HepG2 (cell line): ENCODE results near the gene PRPSAP1. TPM values are rescaled to one million over a fixed set of nuclear protein-coding genes. Genes with fewer than 3 reads are reported as not detected.
A peak's percentile ranks its signal among the peaks of the same experiment; 100 is the strongest.

Experiments used
- ARNTL ChIP-seq: sonication (generic); formaldehyde crosslinking; IDR thresholded peaks from 2 replicates; pipeline ENCODE4 v1.4.0; 2020; ENCODE audit warnings: mild to moderate bottlenecking, missing genetic modification reagents
- CBX1 ChIP-seq: IDR thresholded peaks from one replicate; pipeline ENCODE4 v1.6.1; 2016; ENCODE audit warnings: antibody characterized with exemption, low read depth
- CBX5 ChIP-seq: sonication (generic); formaldehyde crosslinking; IDR thresholded peaks from 2 replicates; pipeline ENCODE4 v1.4.0; 2020; ENCODE audit warnings: missing genetic modification reagents, borderline replicate concordance
- ELF4 ChIP-seq: sonication (generic); formaldehyde crosslinking; IDR thresholded peaks from 2 replicates; pipeline ENCODE4 v1.5.0; 2020; ENCODE audit warnings: missing genetic modification reagents, mild to moderate bottlenecking, moderate library complexity, borderline replicate concordance
- ESRRA ChIP-seq: sonication (generic); formaldehyde crosslinking; IDR thresholded peaks from 2 replicates; pipeline ENCODE4 v1.5.1; 2020; ENCODE audit warnings: mild to moderate bottlenecking, low read depth, missing genetic modification reagents
- MAFG ChIP-seq: sonication (generic); formaldehyde crosslinking; IDR thresholded peaks from 2 replicates; pipeline ENCODE4 v1.5.1; 2020; ENCODE audit warnings: mild to moderate bottlenecking, missing genetic modification reagents
- MTA1 ChIP-seq: sonication (generic); formaldehyde crosslinking; IDR thresholded peaks from 2 replicates; pipeline ENCODE4 v1.4.0; 2020; ENCODE audit warnings: missing genetic modification reagents, mild to moderate bottlenecking, borderline replicate concordance
- NBN ChIP-seq: fragments of 450-650 bp; conservative IDR thresholded peaks from 2 replicates; pipeline ENCODE4 v1.6.1; 2017
- NFKBIZ ChIP-seq: IDR thresholded peaks from 2 replicates; pipeline ENCODE4 v1.6.1; 2018; ENCODE audit warnings: missing genetic modification reagents, missing compliant biosample characterization
- SNAPC2 ChIP-seq: sonication (generic); formaldehyde crosslinking; IDR thresholded peaks from 2 replicates; pipeline ENCODE4 v1.8.1; 2022; ENCODE audit warnings: mild to moderate bottlenecking, missing genetic modification reagents
- SRF ChIP-seq: IDR thresholded peaks from 2 replicates; pipeline ENCODE4 v1.6.1; 2011; ENCODE audit warnings: mild to moderate bottlenecking, low read depth, low read length, moderate library complexity
- ZKSCAN8 ChIP-seq: IDR thresholded peaks from 2 replicates; pipeline ENCODE4 v1.6.1; 2016; ENCODE audit warnings: borderline replicate concordance, missing genetic modification reagents, missing compliant biosample characterization
- ZNF546 ChIP-seq: sonication (generic); formaldehyde crosslinking; conservative IDR thresholded peaks from 2 replicates; pipeline ENCODE4 v1.8.1; 2023; ENCODE audit warnings: mild to moderate bottlenecking, missing genetic modification reagents
- ZNF720 ChIP-seq: sonication (generic); formaldehyde crosslinking; IDR thresholded peaks from 2 replicates; pipeline ENCODE4 v1.4.0; 2020; ENCODE audit warnings: missing genetic modification reagents
- ZNF775 ChIP-seq: sonication (generic); formaldehyde crosslinking; IDR thresholded peaks from 2 replicates; pipeline ENCODE4 v1.4.0; 2020; ENCODE audit warnings: missing genetic modification reagents, mild to moderate bottlenecking, moderate library complexity, borderline replicate concordance
- polyA plus RNA-seq, 8 experiments: library from polyadenylated mRNA; depleted of rRNA in 3 of 8; stranded (reverse) in 7 of 8; unstranded in 1 of 8; fragments of >200 nt; fragmentation: Illumina TruSeq in 4 of 8; extraction: Trizol in 4 of 8; gene quantifications; 2 replicates each; pipeline versions ENCODE4 v1.2.1 to v1.2.3, GENCODE V29; 2011 to 2016; ENCODE audit warnings: low read depth in 4 of 8, missing spikeins in 1 of 8, mixed read lengths in 1 of 8; ENCODE audit not compliant: insufficient read depth in 1 of 8
- total RNA-seq, 5 experiments: library from RNA; depleted of rRNA; stranded (reverse); fragments of >200 nt; fragmentation: Illumina TruSeq; extraction: Trizol; gene quantifications; 2 replicates each; pipeline ENCODE4 v1.2.3, GENCODE V29; 2016; ENCODE audit warnings: low read depth in 1 of 5
- TF ChIP-seq, protein P1 (sequence below): IDR thresholded peaks from 2 replicates; pipeline ENCODE4 v1.6.1; 2016; ENCODE audit warnings: low read depth, control low read depth
- TF ChIP-seq, protein P2 (sequence below): sonication (generic); formaldehyde crosslinking; IDR thresholded peaks from 2 replicates; pipeline ENCODE4 v1.5.0; 2020; ENCODE audit warnings: missing genetic modification reagents
- TF ChIP-seq, protein P3 (sequence below): sonication (generic); formaldehyde crosslinking; IDR thresholded peaks from 2 replicates; pipeline ENCODE4 v1.4.0; 2020; ENCODE audit warnings: missing genetic modification reagents
- TF ChIP-seq, protein P4 (sequence below): sonication (generic); formaldehyde crosslinking; IDR thresholded peaks from 2 replicates; pipeline ENCODE4 v1.4.0; 2020; ENCODE audit warnings: missing genetic modification reagents
- TF ChIP-seq, protein P5 (sequence below): sonication (generic); formaldehyde crosslinking; IDR thresholded peaks from 2 replicates; pipeline ENCODE4 v1.4.0; 2020; ENCODE audit warnings: missing genetic modification reagents

Gene PRPSAP1
- total and polyA plus RNA-seq, 2 of the 13 experiments (the other 11 are each of a cell fraction or from before 2014, with no cell fraction given) = 91.1 to 314 TPM

DNA sequence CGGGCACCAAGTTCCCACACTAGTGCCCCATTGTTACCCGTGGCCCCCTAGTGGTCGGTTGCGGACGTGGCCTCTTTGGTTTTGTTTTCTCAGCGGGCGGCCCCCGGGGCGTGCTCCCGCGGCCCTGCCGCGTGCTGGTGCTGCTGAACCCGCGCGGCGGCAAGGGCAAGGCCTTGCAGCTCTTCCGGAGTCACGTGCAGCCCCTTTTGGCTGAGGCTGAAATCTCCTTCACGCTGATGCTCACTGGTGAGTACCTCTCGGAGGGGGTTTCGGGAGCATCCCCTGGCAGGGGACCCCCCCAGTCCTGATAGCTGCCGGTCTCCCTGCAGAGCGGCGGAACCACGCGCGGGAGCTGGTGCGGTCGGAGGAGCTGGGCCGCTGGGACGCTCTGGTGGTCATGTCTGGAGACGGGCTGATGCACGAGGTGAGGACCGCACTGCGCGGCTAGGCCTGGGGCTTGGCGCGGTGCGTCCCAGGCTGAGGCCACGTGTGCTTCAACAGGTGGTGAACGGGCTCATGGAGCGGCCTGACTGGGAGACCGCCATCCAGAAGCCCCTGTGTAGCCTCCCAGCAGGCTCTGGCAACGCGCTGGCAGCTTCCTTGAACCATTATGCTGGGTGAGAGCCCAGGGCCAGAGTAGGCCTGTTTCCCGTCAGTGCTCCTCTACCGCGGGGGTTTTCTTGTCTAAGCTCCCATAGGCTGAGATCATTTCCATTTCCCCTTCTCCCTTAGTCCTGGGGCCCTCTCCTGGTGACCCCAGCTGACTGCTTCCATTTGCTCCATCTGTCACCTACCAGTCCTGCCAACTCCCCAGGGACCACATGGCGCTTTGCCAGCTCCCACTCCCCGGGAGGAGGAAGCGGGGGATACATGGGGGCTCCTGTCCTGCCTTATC is 32.4 kb upstream of the PRPSAP1 start (continued):
- TF ChIP-seq, protein P1, sequence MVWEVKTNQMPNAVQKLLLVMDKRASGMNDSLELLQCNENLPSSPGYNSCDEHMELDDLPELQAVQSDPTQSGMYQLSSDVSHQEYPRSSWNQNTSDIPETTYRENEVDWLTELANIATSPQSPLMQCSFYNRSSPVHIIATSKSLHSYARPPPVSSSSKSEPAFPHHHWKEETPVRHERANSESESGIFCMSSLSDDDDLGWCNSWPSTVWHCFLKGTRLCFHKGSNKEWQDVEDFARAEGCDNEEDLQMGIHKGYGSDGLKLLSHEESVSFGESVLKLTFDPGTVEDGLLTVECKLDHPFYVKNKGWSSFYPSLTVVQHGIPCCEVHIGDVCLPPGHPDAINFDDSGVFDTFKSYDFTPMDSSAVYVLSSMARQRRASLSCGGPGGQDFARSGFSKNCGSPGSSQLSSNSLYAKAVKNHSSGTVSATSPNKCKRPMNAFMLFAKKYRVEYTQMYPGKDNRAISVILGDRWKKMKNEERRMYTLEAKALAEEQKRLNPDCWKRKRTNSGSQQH (CRISPR knock-in tag) = peak; percentile 84
- TF ChIP-seq NFKBIZ = peak; percentile 73; the same call in 1 of the 2 replicates
- peak; percentile 86; the same call in 1 of the 2 replicates for TF ChIP-seq ELF4 (CRISPR knock-in tag)
- TF ChIP-seq NBN = no peak
- TF ChIP-seq ZNF720 (CRISPR knock-in tag) = no peak
- TF ChIP-seq, protein P2, sequence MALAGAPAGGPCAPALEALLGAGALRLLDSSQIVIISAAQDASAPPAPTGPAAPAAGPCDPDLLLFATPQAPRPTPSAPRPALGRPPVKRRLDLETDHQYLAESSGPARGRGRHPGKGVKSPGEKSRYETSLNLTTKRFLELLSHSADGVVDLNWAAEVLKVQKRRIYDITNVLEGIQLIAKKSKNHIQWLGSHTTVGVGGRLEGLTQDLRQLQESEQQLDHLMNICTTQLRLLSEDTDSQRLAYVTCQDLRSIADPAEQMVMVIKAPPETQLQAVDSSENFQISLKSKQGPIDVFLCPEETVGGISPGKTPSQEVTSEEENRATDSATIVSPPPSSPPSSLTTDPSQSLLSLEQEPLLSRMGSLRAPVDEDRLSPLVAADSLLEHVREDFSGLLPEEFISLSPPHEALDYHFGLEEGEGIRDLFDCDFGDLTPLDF (CRISPR knock-in tag) = peak; percentile 96
- TF ChIP-seq CBX1 = no peak
- peak; percentile 97 for TF ChIP-seq ARNTL (CRISPR knock-in tag)
- TF ChIP-seq MTA1 (CRISPR knock-in tag) = peak; percentile 51
- peak; percentile 97 for TF ChIP-seq SNAPC2 (CRISPR knock-in tag)
- TF ChIP-seq ZNF546 (CRISPR knock-in tag) = peak; percentile 97; the same call in 1 of the 2 replicates
- no peak for TF ChIP-seq MAFG (CRISPR knock-in tag)
- TF ChIP-seq, protein P3, sequence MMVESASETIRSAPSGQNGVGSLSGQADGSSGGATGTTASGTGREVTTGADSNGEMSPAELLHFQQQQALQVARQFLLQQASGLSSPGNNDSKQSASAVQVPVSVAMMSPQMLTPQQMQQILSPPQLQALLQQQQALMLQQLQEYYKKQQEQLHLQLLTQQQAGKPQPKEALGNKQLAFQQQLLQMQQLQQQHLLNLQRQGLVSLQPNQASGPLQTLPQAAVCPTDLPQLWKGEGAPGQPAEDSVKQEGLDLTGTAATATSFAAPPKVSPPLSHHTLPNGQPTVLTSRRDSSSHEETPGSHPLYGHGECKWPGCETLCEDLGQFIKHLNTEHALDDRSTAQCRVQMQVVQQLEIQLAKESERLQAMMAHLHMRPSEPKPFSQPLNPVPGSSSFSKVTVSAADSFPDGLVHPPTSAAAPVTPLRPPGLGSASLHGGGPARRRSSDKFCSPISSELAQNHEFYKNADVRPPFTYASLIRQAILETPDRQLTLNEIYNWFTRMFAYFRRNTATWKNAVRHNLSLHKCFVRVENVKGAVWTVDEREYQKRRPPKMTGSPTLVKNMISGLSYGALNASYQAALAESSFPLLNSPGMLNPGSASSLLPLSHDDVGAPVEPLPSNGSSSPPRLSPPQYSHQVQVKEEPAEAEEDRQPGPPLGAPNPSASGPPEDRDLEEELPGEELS = peak; percentile 83
- TF ChIP-seq CBX5 (CRISPR knock-in tag) = peak; percentile 91
- peak; percentile 77 for TF ChIP-seq ESRRA
- no peak for TF ChIP-seq SRF
- TF ChIP-seq, protein P4, sequence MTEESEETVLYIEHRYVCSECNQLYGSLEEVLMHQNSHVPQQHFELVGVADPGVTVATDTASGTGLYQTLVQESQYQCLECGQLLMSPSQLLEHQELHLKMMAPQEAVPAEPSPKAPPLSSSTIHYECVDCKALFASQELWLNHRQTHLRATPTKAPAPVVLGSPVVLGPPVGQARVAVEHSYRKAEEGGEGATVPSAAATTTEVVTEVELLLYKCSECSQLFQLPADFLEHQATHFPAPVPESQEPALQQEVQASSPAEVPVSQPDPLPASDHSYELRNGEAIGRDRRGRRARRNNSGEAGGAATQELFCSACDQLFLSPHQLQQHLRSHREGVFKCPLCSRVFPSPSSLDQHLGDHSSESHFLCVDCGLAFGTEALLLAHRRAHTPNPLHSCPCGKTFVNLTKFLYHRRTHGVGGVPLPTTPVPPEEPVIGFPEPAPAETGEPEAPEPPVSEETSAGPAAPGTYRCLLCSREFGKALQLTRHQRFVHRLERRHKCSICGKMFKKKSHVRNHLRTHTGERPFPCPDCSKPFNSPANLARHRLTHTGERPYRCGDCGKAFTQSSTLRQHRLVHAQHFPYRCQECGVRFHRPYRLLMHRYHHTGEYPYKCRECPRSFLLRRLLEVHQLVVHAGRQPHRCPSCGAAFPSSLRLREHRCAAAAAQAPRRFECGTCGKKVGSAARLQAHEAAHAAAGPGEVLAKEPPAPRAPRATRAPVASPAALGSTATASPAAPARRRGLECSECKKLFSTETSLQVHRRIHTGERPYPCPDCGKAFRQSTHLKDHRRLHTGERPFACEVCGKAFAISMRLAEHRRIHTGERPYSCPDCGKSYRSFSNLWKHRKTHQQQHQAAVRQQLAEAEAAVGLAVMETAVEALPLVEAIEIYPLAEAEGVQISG (CRISPR knock-in tag) = peak; percentile 91
- TF ChIP-seq, protein P5, sequence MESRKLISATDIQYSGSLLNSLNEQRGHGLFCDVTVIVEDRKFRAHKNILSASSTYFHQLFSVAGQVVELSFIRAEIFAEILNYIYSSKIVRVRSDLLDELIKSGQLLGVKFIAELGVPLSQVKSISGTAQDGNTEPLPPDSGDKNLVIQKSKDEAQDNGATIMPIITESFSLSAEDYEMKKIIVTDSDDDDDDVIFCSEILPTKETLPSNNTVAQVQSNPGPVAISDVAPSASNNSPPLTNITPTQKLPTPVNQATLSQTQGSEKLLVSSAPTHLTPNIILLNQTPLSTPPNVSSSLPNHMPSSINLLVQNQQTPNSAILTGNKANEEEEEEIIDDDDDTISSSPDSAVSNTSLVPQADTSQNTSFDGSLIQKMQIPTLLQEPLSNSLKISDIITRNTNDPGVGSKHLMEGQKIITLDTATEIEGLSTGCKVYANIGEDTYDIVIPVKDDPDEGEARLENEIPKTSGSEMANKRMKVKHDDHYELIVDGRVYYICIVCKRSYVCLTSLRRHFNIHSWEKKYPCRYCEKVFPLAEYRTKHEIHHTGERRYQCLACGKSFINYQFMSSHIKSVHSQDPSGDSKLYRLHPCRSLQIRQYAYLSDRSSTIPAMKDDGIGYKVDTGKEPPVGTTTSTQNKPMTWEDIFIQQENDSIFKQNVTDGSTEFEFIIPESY (CRISPR knock-in tag) = no peak; the same call in none of the 2 replicates
- TF ChIP-seq ZNF775 (CRISPR knock-in tag) = no peak
- peak; percentile 41; the same call in 1 of the 2 replicates for TF ChIP-seq ZKSCAN8 (CRISPR knock-in tag)
